GM12892 (cell line): ENCODE data around the gene MED26.

Experiments
- POLR2A ChIP-seq: IDR thresholded peaks from 2 replicates; pipeline ENCODE4 v1.6.1; 2011; ENCODE audit warnings: low read depth, low read length, control low read depth
- POLR2AphosphoS5 ChIP-seq: IDR thresholded peaks from 2 replicates; pipeline ENCODE4 v1.6.1; 2011; ENCODE audit warnings: low read depth, low read length, control low read depth

GRCh38 chr19:16650821-16651220, 22.8 kb upstream of the MED26 start:
- TF ChIP-seq POLR2AphosphoS5 (no peak), POLR2A (peak; percentile 25; the same call in 1 of the 2 replicates)
